ENCODE results near the gene LTBP2.

Gene LTBP2

DNA sequence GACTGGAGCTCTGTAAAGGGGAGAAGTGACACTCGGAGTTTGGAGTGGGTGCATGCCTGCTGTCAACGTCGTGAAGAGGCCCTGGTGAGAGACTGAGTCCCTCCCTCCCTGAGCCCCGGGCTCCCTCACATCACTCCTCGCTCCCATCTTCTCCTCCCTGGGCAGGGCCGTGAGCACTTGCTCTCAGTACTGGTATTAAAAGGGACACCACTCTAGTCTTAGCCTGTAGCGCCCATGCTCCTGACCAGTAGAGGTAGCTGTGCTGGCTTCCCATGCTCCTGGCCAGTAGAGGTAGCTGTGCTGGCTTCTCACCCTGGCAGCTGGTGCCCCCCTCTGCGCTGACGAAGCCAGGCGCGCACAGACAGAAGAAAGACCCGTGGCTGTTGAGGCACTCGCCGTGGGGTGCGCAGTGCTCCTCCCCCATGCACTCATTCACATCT, 103.7 kb downstream of the LTBP2 start:
- H3K4me3 ChIP-seq (ENCODE audit: low read length), result no peak overlapping the region
- no peaks in the 10 kb centered on the region for H3K9me3 ChIP-seq (ENCODE audit: control insufficient read depth, insufficient read depth, low read length)
- H3K79me2 ChIP-seq (ENCODE audit: control insufficient read depth, low read length), result no peaks in the 10 kb centered on the region
- H3K4me2 ChIP-seq (ENCODE audit: low read length), result no peak overlapping the region
- no peak overlapping the region for H3K27ac ChIP-seq (ENCODE audit: low read depth, low read length)
- TF ChIP-seq, protein P1, sequence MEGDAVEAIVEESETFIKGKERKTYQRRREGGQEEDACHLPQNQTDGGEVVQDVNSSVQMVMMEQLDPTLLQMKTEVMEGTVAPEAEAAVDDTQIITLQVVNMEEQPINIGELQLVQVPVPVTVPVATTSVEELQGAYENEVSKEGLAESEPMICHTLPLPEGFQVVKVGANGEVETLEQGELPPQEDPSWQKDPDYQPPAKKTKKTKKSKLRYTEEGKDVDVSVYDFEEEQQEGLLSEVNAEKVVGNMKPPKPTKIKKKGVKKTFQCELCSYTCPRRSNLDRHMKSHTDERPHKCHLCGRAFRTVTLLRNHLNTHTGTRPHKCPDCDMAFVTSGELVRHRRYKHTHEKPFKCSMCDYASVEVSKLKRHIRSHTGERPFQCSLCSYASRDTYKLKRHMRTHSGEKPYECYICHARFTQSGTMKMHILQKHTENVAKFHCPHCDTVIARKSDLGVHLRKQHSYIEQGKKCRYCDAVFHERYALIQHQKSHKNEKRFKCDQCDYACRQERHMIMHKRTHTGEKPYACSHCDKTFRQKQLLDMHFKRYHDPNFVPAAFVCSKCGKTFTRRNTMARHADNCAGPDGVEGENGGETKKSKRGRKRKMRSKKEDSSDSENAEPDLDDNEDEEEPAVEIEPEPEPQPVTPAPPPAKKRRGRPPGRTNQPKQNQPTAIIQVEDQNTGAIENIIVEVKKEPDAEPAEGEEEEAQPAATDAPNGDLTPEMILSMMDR (IDR thresholded peaks at IDR 0.05; ENCODE audit: low read depth, low read length, poor library complexity, severe bottlenecking), result no peak
- no peak for TF ChIP-seq EZH2phosphoT487 (IDR thresholded peaks at IDR 0.05; ENCODE audit: borderline replicate concordance, low read length)
- peaks cover 12% of the 10 kb centered on the region for H3K4me1 ChIP-seq (ENCODE audit: control insufficient read depth, low read length)
- H3K9me2 ChIP-seq (replicated peaks; ENCODE audit: control insufficient read depth, low read length), result no peaks in the 10 kb centered on the region
- H4K20me1 ChIP-seq (ENCODE audit: control insufficient read depth, insufficient read depth, low read depth, low read length), result no peaks in the 10 kb centered on the region
- H3K36me3 ChIP-seq (ENCODE audit: control insufficient read depth, low read length), result no peaks in the 10 kb centered on the region
- H3F3A ChIP-seq (ENCODE audit: control insufficient read depth, insufficient read depth), result no peaks in the 10 kb centered on the region
- no peaks in the 10 kb centered on the region; the same call in 1 of the 2 replicates for H3K27me3 ChIP-seq (ENCODE audit: control insufficient read depth, low read length)

DNA sequence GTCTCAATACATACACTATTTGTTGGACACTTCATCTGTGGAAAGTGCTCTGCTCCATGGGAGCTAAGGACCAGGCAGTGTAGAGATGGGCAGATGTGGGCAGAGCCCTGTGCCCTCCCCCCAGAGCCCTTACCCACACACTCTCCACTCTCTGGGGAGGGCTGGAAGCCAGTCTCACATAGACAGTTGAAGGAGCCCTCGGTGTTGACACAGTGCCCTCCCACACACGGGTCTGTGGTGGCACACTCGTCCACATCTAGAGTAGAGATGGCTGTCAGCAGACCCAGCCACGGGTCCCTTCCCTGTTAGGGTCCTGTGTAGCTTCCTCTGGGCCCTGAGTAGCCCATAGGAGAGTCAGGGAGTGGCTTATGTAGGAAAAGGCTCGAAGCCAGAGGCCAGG, 104.2 kb downstream of the LTBP2 start:
- Histone ChIP-seq H4K20me1 (ENCODE audit: control insufficient read depth, insufficient read depth, low read depth, low read length) (no peaks in the 10 kb centered on the region), H3K36me3 (ENCODE audit: control insufficient read depth, low read length) (no peaks in the 10 kb centered on the region), H3F3A (ENCODE audit: control insufficient read depth, insufficient read depth) (no peaks in the 10 kb centered on the region), H3K27me3 (ENCODE audit: control insufficient read depth, low read length) (no peaks in the 10 kb centered on the region; the same call in 1 of the 2 replicates), H3K4me2 (ENCODE audit: low read length) (no peak overlapping the region), H3K27ac (ENCODE audit: low read depth, low read length) (no peak overlapping the region), H3K4me1 (ENCODE audit: control insufficient read depth, low read length) (peaks cover 12% of the 10 kb centered on the region), H3K79me2 (ENCODE audit: control insufficient read depth, low read length) (no peaks in the 10 kb centered on the region), H3K4me3 (ENCODE audit: low read length) (no peak overlapping the region), H3K9me3 (ENCODE audit: control insufficient read depth, insufficient read depth, low read length) (no peaks in the 10 kb centered on the region), H3K9me2 (replicated peaks; ENCODE audit: control insufficient read depth, low read length) (no peaks in the 10 kb centered on the region)
- TF ChIP-seq EZH2phosphoT487 (IDR thresholded peaks at IDR 0.05; ENCODE audit: borderline replicate concordance, low read length), result no peak
- TF ChIP-seq, protein P1 (IDR thresholded peaks at IDR 0.05; ENCODE audit: low read depth, low read length, poor library complexity, severe bottlenecking), result no peak

DNA sequence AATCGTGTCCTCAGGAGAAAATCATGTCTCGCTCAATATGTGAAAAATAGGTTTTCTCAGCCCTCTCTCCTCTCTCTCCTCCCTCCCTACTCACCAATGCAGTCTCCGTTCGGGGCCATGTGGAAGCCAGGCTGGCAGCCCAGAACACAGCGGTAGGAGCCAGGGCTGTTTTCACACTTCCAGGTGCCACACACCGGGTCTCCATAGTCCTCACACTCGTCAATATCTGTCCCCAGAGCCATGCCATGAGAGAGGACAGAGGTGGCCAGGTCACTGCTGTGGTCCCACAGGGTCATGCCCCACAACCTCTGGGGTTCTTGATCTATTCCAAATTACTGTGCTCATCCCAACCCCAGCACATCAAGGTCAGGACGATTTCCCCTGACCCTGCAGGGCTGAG, 105.0 kb downstream of the LTBP2 start:
- H3K27ac ChIP-seq (ENCODE audit: low read depth, low read length), result no peak overlapping the region
- no peaks in the 10 kb centered on the region for H3K9me2 ChIP-seq (replicated peaks; ENCODE audit: control insufficient read depth, low read length)
- no peaks in the 10 kb centered on the region; the same call in 1 of the 2 replicates for H3K27me3 ChIP-seq (ENCODE audit: control insufficient read depth, low read length)
- H3K36me3 ChIP-seq (ENCODE audit: control insufficient read depth, low read length), result no peaks in the 10 kb centered on the region
- no peak overlapping the region for H3K4me3 ChIP-seq (ENCODE audit: low read length)
- H4K20me1 ChIP-seq (ENCODE audit: control insufficient read depth, insufficient read depth, low read depth, low read length), result no peaks in the 10 kb centered on the region
- no peak overlapping the region for H3K4me2 ChIP-seq (ENCODE audit: low read length)
- H3F3A ChIP-seq (ENCODE audit: control insufficient read depth, insufficient read depth), result no peaks in the 10 kb centered on the region
- no peaks in the 10 kb centered on the region for H3K79me2 ChIP-seq (ENCODE audit: control insufficient read depth, low read length)
- no peaks in the 10 kb centered on the region for H3K9me3 ChIP-seq (ENCODE audit: control insufficient read depth, insufficient read depth, low read length)
- peaks cover 12% of the 10 kb centered on the region for H3K4me1 ChIP-seq (ENCODE audit: control insufficient read depth, low read length)
- TF ChIP-seq, protein P1 (IDR thresholded peaks at IDR 0.05; ENCODE audit: low read depth, low read length, poor library complexity, severe bottlenecking), result no peak
- no peak for TF ChIP-seq EZH2phosphoT487 (IDR thresholded peaks at IDR 0.05; ENCODE audit: borderline replicate concordance, low read length)

All from DOHH2 (cell line).